ENCODE data around the gene OR4K1. TPM values are rescaled to one million over a fixed set of nuclear protein-coding genes. Genes with fewer than 3 reads are reported as not detected.

The OR4K1 gene
- total RNA-seq, 1 donor from 2014 or later = not detected

- no peak overlapping the region for H3K4me3 Mint-ChIP-seq
- H3K9me3 Mint-ChIP-seq = peaks cover 52% of the 10 kb centered on the region
- H3K27me3 Mint-ChIP-seq (ENCODE audit: low read depth) = no peaks in the 10 kb centered on the region
Measured at GRCh38 chr14:19911114-19911513, 19.6 kb upstream of the OR4K1 start.

DNA sequence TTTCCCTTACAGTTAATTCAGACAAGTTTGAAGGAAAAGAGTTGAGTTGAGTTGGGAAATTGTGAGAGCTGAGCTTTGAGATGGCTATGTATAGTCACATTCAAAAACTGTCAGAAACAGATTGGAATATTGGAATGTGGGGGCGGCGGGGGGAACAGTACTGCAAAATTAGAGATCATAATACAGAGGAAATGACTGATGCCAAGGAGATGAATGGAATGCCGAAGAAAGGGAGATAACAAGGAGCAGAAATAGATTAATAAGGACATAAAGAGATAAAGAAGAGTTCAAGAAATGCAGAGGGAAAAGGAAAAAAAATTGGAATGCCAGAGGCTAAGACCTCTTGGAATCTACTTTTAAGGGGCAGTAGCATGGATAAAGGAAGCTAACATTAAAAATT, 13.5 kb upstream of the OR4K1 start:
- TF ChIP-seq, protein P1, sequence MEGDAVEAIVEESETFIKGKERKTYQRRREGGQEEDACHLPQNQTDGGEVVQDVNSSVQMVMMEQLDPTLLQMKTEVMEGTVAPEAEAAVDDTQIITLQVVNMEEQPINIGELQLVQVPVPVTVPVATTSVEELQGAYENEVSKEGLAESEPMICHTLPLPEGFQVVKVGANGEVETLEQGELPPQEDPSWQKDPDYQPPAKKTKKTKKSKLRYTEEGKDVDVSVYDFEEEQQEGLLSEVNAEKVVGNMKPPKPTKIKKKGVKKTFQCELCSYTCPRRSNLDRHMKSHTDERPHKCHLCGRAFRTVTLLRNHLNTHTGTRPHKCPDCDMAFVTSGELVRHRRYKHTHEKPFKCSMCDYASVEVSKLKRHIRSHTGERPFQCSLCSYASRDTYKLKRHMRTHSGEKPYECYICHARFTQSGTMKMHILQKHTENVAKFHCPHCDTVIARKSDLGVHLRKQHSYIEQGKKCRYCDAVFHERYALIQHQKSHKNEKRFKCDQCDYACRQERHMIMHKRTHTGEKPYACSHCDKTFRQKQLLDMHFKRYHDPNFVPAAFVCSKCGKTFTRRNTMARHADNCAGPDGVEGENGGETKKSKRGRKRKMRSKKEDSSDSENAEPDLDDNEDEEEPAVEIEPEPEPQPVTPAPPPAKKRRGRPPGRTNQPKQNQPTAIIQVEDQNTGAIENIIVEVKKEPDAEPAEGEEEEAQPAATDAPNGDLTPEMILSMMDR (conservative IDR thresholded peaks at IDR 0.05) = no peak
- Mint-ChIP-seq H3K9me3 (peaks cover 10% of the 10 kb centered on the region), H3K4me1 (no peaks in the 10 kb centered on the region), H3K36me3 (ENCODE audit: low read depth) (peaks cover 5% of the 10 kb centered on the region), H3K4me3 (no peak overlapping the region), H3K27me3 (ENCODE audit: low read depth) (no peaks in the 10 kb centered on the region), H3K27ac (ENCODE audit: unreplicated experiment) (no peak overlapping the region)
- no peak for DNase-seq (ENCODE audit: low read depth, low spot score)

More at GRCh38 chr14:19911114-19911513, 19.6 kb upstream of the OR4K1 start:
- peaks cover 20% of the 10 kb centered on the region for H3K36me3 Mint-ChIP-seq (ENCODE audit: low read depth)
- TF ChIP-seq, protein P1 (conservative IDR thresholded peaks at IDR 0.05) = no peak
- no peak overlapping the region for H3K27ac Mint-ChIP-seq (ENCODE audit: unreplicated experiment)
- no peak for DNase-seq (ENCODE audit: low read depth, low spot score)
- no peaks in the 10 kb centered on the region for H3K4me1 Mint-ChIP-seq

DNA sequence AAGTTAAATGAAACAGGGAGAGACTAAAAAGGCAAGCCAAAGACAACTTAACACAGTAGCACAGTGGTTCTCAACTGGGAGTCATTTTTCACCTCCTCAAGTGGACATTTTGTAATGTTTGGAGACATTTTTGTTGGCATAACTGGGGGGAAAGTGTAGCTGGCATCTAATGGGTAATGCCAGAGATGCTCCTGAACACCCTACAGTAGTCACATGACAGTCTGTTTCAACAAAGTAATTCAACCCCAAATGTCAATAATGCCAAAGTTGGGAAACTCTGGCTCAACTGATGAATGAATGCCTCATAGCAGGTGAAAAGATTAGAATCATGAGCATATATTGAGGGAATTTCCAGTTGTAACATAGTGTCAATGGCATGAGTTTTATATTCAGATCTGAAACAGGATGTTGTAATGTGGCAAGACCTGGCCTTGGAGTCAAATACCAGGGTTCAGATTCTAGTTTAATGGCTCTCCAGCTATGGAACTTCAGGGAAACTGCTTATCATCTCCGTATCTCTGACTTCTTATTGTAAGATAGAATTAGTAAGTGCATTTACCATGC, 12.7 kb upstream of the OR4K1 start:
- Mint-ChIP-seq H3K27me3 (ENCODE audit: low read depth) (no peaks in the 10 kb centered on the region), H3K9me3 (peaks cover 9% of the 10 kb centered on the region), H3K4me1 (no peaks in the 10 kb centered on the region), H3K36me3 (ENCODE audit: low read depth) (peaks cover 3% of the 10 kb centered on the region), H3K4me3 (no peak overlapping the region), H3K27ac (ENCODE audit: unreplicated experiment) (no peak overlapping the region)
- no peak for DNase-seq (ENCODE audit: low read depth, low spot score)
- TF ChIP-seq, protein P1 (conservative IDR thresholded peaks at IDR 0.05) = no peak

GRCh38 chr14:19918553-19919264, 12.0 kb upstream of the OR4K1 start:
- Mint-ChIP-seq H3K9me3 (peaks cover 6% of the 10 kb centered on the region), H3K4me1 (no peaks in the 10 kb centered on the region), H3K36me3 (ENCODE audit: low read depth) (no peaks in the 10 kb centered on the region), H3K4me3 (no peak overlapping the region), H3K27me3 (ENCODE audit: low read depth) (no peaks in the 10 kb centered on the region), H3K27ac (ENCODE audit: unreplicated experiment) (no peak overlapping the region)
- no peak for DNase-seq (ENCODE audit: low read depth, low spot score)
- TF ChIP-seq, protein P1 (conservative IDR thresholded peaks at IDR 0.05) = no peak

DNA sequence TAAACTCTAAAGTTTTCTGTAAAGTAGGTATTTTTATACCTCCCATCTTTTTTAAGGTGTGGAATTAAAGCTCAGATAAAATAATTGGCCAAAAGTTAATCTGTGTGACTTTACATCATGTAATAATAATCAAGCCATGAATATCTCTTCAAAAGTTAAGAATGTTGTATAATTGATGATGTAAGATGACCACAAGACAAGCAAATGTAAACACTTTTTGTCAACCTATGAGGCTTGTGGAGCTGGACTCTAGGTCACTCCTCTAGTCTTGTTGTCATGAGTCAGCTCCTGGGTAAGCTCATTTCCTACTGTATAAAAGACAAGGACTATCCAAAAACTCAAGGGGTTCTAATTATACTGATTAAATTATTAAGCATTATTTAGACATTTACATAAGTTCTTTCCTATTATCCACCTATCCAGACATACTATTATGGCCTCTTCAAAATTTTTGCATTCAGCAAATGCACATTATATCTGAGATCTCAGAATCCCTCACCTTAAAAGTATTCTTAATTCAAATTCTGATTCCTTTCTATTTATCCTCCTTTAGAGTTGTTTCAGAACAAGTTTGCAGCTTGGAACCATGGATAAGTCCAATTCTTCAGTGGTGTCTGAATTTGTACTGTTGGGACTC, 10.6 kb upstream of the OR4K1 start, which contains the start of gene OR4K5:
OR4K5 (plus strand) TSS at position 587 of the 637 bp plus-strand sequence; CDS start at position 587, 0 bp downstream.
- H3K4me1 Mint-ChIP-seq = no peaks in the 10 kb centered on the region
- H3K4me3 Mint-ChIP-seq = no peak within 1 kb of the TSS
- H3K9me3 Mint-ChIP-seq = peaks cover 2% of the 10 kb centered on the region
- no peaks in the 10 kb centered on the region for H3K27me3 Mint-ChIP-seq (ENCODE audit: low read depth)
- no peak within 1 kb of the TSS for H3K27ac Mint-ChIP-seq (ENCODE audit: unreplicated experiment)
- H3K36me3 Mint-ChIP-seq (ENCODE audit: low read depth) = peaks cover 2% of the 10 kb centered on the region
- TF ChIP-seq, protein P1 (conservative IDR thresholded peaks at IDR 0.05) = no peak
- no peak for DNase-seq (ENCODE audit: low read depth, low spot score)
